Stimulated activated CD8-positive, alpha-beta memory T cell treated with anti-CD3 and anti-CD28 coated beads, Interleukin-2, amount 100 ng/mL, for 1 hour (primary cell): ENCODE results near the gene TP73.
A peak's percentile ranks its signal among the peaks of the same experiment; 100 is the strongest.

Source experiments
- DNase-seq, 2 donors: peaks; one replicate each; pipeline ENCODE4 v3.0.0-alpha.2; 2020; ENCODE audit warnings: low read depth in 2 of 2

TP73 gene

GRCh38 chr1:3634059-3634800, 18.1 kb upstream of the TP73 start:
- DNase-seq, result no peak

GRCh38 chr1:3636080-3636479, 16.2 kb upstream of the TP73 start:
- DNase-seq, result no peak

- DNase-seq, result no peak
These were observed 15.8 kb upstream of the TP73 start for GRCh38 chr1:3636531-3636930.

- no peak for DNase-seq
These were observed 14.3 kb upstream of the TP73 start for GRCh38 chr1:3638027-3638426.

GRCh38 chr1:3638676-3639075, 13.6 kb upstream of the TP73 start:
- DNase-seq, result no peak

- DNase-seq, result no peak
These were observed 12.9 kb upstream of the TP73 start for GRCh38 chr1:3639397-3639911.

- DNase-seq, result no peak
These were observed 12.0 kb upstream of the TP73 start for GRCh38 chr1:3640121-3640837.

- DNase-seq, result no peak
These were observed 11.1 kb upstream of the TP73 start for GRCh38 chr1:3641046-3641760.

GRCh38 chr1:3641816-3642215, 10.5 kb upstream of the TP73 start:
- DNase-seq, result no peak

- no peak for DNase-seq
These were observed 9.2 kb upstream of the TP73 start for GRCh38 chr1:3642919-3643675.

- DNase-seq, result no peak
These were observed 8.0 kb upstream of the TP73 start for GRCh38 chr1:3644273-3644672.

GRCh38 chr1:3645247-3645646, 7.1 kb upstream of the TP73 start:
- DNase-seq, result no peak

- DNase-seq, result no peak
These were observed 6.5 kb upstream of the TP73 start for GRCh38 chr1:3645666-3646355.

GRCh38 chr1:3646596-3646995, 5.7 kb upstream of the TP73 start:
- DNase-seq, result no peak

- peak; percentile 71 to 79 for DNase-seq
These were observed 2.7 kb upstream of the TP73 start, which contains the start of gene WRAP73 for GRCh38 chr1:3649342-3650247. WRAP73 (minus strand) TSS chr1:3650103; CDS start chr1:3649999, 104 bp downstream.

- no peak for DNase-seq
These were observed 1.9 kb upstream of the TP73 start for GRCh38 chr1:3650248-3651025.

- DNase-seq, result no peak
These were observed 1.0 kb upstream of the TP73 start for GRCh38 chr1:3651026-3651929.
